Activated T-helper 9 cell treated with anti-CD3 and anti-CD28 coated beads, Interleukin-2, amount 50 U/mL, for 16 hours (primary cell): Measurements from ENCODE around the gene DNAJB8.

ENCODE experiments used
- DNase-seq: peaks from one replicate; pipeline ENCODE4 v3.0.0-alpha.2; 2020; ENCODE audit warnings: low read depth

DNAJB8 gene

DNA sequence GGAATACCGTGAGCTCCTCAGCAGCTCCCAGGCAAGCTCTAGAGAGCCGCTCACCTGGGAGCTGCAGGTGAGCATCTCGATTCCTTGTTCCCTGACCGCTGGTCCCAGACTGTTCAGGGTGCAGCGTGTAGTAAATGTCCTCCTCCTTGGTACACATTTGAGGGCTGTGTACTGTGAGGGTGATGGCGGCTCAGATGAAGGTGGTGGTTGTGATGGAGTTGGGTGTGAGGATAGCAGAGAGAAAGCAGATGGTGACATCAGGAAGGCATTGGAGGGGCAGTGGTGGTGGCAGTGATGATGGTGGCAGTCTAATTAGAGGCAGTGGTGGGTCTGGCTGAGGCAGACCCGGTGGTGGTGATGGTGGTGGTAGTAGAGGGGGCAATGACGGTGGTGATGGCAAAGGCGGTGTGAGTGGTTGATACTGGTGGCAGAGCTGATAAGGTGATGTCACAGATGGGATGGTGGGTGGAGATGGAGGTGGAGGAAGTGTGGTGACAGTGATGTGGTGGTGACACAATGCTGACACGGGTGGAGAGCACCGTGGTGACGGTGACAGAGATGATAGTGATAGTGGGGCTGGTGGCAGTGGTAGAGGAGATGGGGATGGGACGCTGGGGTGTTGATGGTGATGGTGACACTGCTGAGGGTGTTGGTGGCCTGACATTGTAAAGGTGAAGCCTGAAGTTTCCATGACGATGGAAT, at the start of gene DNAJB8:
Gene DNAJB8, minus strand, starts transcription at position 51 of the 702 bp plus-strand sequence. CDS start 3,645 bp downstream, outside the sequence.
- DNase-seq: no peak

DNA sequence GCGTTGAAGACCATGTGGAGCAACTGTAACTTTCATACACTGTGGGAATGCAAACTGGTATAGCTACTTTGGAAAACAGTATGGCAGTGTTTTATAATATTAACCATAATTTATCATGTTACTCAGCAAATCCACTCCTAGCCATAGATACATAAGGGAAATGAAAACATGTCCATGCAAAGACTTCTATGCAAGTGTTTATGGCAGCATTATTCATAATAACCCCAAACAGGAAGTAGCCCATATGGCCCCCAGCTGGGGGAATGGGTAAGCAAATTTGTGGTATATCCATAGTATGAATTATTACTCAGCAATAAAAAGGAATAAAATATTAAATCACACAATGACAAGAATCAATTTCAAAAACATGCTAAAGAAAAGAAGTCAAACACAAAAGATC, 49.3 kb upstream of the DNAJB8 start:
- no peak for DNase-seq

DNA sequence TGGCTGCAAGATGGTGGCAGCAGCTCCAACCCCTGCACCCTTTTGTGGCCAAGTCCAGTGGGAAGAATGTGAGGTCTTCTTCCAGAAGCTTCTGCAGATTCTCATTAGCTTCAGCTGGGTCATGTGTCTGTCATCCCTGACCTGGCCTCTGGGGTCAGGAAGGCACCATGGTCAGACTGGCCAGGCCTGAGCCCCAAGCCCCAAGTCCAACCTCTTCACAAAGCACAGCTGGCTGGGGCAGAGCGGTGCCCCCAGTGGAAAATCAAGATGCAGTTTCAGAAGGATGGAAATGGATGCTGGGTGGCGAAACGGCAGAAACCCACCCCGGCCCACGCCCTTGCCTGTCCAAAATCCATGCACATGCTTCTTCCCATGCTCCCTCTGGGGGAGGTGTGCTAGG, 42.2 kb upstream of the DNAJB8 start:
- no peak for DNase-seq

DNA sequence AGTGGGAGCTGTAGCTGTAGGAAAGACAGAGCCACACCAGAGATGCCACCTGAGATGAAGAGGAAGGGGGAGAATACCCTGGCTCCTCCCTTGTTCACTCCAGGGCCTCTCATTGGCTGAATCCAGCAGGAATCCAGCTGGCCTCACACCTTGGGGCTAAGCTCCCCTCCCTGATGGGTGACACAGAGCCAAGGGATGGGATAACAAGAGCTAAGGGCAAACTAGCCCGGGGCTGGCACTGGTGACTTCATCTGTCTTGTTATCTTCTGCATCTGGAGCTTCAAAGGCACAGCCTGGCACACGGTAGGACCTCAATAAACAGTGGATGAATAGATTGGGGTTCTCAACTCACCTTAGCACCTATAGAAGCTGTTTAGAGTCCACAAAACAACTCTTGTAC, 40.1 kb upstream of the DNAJB8 start:
- DNase-seq: no peak

DNA sequence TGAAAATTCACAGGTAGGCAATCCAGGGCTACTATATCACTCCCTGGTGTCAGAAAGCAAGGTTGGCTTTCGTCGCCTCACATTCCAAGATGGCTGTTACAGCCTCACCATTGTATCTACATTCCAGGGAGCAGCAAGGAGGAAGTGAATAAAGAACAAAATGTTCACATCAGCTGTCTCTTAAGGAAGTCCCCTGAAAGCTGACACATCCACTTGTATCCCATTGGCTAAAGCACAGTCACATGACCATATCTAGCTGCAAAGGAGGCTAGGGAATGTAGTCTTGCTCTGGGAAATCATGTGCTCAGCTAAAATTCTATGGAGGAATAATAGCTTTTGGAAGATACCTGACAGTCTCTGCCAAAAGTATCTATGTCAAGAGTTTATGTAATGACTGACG, 39.1 kb upstream of the DNAJB8 start:
- no peak for DNase-seq

DNA sequence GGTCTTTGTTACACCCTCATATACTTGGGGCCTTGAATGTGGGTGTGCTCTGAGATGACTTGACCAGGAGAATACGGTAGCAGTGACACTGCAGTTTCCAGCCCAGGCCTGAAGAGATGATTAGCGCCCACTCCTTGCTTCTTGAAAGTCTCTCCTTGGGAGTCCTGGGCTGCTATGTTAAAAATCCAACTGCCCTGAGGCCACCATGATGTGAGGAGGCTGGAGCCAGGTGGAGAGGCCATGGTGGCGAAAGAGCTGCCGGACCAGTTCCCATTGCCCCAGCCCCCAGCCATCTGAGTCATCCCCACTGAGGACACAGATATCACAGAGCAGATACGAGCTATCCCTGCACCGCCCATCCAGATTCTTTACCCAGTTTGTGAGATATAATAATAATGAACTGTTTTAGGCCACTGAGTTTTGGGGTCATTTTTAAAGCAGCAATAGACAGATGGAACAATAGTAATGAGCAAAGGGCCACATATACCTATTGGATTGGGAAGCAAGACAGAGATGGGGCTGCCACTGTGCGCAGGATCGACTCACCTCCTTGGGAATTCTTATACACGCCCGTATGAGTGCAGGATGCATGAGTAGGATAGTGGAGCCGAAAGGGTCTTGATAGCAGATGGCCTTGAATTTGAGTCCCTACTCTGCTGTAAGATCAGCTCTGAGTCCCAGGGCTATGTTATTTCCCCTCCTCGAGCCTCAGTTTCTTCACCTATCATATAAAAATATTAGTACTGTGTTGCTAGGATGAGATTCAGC, 38.5 kb upstream of the DNAJB8 start:
- DNase-seq: no peak

DNA sequence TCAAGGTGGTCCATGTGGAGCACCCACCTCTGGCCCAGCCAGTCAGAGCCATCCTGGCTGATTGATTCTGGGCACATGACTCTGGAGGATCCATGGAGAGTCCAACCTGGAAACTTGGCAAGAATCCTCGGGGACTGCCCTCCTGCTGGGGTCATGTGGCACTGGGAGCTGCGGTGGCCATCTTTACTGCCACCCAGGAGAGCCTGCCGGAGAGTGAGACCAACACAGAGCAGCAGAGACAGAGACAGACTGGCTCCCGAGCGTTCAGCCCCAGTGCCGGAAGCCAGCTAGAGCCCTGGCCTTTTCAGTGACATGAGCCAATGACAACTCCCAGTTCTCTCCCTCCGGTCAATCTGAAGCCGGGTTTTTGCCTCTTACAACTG, 37.8 kb upstream of the DNAJB8 start:
- no peak for DNase-seq

DNA sequence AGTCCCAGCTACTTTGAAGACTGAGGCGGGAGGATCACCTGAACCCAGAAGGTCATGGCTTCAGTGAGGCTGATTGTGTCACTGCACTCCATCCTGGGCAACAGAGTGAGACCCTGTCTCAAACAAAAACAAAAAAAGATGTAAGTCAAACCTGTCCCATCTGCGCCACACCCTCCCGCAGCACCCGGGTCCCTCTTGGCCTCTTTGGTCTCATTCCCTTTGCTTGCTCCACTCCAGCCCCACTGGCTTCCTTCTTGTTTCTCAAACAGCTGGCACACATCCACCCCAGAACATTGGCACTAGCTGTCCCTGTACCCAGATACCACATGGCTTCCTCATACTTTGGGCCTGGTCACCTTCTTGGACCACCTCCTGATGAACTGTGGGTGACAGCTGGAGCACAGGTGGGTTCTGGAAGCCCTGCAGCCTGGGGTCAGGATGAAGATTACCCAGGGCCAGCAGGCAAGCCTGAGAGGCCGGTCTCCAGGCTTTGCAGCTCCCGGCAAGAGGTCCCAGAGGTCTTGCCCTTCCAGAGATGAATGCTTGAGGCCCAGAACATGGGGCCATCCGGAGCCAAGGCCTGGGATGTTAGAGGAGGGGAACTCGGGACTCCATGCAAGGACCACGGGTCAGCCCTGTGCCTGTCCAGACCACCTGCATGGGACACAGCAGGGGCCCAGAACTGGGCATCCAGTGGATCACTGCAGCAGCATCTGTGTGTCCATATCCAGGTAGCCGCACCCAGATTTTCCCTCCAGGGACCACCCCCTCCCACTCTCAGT, 37.3 kb upstream of the DNAJB8 start:
- DNase-seq: no peak

DNA sequence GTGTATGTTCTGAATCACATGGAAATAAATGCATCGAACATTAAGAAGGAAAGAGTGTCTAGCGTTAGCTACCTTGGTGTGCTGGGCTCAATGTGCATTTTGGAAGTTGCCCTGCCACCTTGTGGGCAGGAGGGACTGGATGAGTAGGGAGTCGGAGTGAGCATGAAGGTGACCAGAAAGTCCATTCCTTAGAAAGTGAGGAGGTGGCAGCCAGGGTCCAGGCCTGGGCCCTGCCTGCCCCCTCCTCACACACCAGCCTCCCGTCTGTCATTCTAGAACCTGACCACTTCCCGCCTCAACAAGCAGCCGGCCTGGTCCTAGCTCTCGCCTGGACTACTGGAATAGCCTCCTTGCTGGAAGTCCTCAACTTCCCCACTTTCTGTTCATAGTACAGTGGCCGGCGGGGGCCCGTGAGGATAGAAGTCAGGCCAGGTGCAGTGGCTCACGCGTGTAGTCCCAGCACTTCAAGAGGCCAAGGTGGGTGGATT, 36.5 kb upstream of the DNAJB8 start:
- DNase-seq: no peak

DNA sequence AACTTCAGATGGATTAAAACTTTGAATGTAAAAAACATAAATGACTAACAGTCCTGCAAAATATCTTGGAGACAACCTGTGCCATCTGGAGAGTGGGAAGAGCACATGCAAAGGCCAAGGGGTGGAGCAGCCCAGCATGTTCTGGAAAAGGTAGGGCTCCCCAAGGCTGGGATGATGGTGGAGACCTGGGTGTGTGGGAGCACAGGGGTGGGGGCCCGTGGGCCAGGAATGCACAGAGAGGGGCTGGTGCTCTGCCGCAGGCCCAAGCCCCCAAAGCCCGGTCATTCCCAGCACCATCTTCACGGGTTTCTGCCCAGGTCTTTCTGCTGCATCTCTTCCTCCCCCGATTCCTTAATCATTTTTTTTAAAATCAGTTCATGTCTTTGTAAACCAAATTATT, 36.0 kb upstream of the DNAJB8 start:
- DNase-seq: no peak

DNA sequence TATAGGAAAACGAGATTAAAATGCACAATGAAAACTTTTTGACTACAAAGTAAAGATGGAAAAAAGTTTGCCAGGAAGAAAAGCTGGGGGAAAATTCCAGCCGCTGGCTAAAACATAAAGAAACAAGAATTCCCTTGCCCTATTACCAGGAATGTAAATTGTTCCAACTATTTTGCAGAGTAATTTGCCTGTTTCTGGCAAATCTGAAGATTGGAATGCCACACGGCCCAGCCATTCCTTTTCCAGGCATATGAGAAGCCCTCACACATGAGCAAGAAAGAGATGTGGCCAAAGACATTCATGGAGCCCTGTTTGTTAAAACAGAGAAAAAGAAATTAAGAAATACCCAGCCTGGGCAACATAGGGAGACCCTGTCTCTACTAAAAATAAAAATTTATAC, 34.7 kb upstream of the DNAJB8 start:
- DNase-seq: no peak

DNA sequence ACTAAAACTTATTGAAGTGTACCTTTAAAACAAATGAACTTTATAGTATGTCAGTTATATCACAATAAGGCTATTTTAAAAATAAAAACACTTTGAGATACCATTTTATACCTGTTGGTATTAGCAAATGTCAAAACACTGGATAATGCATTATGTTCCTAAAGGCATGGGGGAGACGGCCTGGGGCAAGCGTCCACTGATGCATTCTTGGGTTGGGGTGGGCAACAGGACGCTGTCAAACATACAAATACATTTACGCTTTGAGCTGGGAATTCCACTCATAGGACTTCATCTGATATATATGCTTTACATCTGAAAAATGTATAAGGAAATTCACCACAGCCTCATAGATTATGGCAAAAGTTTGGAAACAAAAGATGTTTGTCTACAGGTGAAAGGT, 33.9 kb upstream of the DNAJB8 start:
- DNase-seq: no peak

DNA sequence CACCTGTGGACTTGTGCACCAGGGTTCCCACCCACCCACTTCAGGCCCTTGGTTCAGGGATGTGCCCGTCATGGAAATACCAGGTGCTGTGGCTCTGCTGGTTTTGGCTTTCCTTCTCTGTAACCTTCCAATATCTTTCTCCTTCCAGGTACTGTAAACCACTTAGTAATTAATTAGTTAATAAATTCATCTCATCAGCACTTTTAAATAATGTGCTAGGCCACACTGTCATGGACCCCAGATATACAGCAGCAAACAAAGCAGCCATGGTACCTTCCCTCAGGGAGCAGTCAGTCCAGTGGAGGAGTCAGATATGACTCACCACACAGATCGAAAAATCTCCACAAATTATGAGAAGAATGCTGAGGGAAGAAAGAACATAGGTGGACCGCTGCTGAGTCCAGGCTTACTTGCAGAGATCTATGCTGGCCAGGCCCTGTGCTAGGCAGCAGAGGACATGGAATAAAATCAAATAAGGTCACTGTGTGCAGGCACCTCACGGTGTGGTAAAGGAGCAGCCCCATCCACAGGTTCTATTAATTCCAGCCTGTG, 33.1 kb upstream of the DNAJB8 start:
- no peak for DNase-seq

DNA sequence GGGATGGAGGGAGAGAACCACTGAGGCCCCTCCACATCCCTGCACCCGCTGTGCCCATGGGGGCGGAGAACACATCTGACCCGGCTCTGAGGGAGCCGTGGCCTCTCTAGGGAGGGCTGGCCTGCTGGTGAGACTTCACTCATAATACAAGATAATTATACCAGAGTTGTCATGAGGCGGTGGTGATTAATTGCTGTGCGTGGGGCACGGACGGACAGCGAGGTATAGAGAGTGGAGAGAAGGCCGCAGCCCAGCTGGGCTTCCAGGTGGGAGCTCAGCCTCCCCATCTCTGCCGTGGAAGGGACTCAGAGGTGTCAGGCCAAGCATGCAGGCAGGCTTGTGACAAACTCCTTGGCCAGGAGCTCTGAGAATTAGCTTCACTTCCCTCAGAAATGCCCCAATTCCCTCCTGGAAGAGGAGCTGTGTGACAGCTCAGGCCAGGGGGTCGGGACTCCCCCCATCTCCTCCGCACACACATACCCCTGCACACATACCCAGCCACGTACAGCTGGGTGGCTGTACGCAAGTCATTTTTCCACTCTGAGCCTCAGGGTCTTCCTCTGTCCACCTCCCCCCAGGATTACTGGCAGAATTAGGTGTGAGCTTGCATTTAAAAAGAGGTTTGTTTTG, 32.3 kb upstream of the DNAJB8 start:
- DNase-seq: no peak

DNA sequence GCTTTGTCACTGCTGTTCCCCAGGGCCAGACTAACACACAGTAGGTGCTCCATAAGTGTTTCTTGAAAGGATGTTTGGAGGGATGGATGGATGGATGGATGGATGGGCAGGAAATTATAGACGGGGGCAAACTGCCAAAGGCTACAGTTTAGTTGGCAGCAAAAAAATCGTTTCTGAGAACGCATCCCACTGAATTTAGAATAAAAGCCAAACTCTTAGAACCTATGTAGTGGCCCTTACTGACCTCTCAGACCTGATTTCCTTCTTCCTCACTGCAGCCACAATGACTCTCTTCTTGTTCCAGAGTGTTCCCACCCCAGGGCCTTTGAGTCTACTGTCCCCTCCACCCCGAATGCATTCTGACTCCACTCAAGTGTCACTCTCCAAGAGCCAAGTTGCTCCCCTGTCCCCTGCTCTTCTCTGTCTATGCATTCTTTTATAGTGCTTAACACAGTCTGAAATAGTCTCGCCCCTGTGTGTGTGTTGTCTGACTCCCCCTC, 31.5 kb upstream of the DNAJB8 start:
- no peak for DNase-seq

DNA sequence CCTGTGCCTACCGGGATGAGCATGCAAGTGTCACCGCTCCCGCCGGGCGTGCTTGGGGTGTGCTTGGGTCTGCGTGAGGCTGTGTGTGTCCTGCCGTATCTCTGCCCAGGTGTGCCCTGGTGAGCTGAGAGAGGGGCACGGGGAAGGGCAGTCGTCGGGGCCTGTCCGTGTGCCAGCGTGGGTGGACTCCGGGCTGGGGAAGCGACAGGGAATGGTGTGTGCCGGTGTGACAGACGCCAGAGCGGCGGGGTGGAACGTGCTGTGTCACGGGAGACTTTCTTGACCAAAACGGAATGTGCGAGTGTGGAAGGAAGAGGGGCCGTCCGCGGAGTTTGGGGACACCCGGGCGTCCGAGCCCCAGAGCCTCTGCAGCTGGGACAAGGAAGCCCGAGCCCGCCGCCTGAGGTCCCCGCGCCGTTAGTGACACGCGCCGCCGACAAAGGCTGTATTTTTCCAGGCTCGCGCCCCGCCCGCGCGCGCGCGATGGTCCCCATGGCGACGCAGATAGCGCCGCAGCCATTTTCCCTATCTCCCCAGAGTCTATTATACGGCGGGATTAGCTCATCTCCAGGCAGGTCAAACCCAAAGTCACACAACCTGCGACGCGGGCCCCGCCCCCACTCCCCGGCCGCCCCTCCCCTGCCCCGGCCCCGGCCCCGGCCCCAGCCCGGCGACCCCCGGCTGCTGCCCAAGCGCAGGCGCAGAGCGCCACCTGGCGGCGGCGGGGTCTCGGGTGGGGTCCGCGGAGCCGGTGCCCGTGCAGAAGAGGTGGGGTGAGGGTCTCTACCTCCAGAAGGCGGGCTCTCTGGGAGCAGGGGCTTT, 30.8 kb upstream of the DNAJB8 start:
- peak; percentile 48 for DNase-seq

DNA sequence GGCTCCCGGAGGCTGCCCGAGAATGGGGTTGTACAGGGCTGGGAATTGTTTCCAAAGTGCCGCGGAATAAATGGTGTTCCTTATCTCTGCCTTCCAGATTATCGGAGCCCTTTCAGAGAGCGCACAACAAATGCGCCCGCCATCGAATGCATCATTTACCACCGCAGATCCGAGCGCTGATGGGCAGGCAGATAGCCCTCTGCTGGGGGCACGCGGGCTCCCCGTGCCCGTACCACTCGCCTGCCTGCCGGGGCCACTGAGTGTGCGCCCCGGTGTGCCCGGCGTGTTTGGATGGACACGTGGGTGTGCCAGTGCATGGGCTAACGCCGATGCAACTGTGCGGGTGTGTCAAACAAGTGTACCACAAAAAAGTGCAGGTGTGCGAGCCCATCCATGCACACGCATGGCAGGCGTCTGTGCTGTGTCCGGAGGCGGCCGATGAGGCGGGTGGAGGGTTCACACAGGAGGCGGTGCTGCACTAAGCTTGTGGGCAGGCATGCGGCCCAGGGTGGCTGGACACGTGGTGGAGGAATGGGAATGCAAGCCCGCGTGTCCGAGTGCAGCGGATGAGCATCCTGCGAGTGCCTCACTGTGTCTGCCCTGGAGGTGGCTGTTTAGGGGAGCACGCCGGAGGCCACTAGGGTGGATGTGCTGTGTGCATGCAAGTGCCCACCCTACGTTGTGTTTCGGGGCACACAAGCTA, 30.1 kb upstream of the DNAJB8 start:
- no peak for DNase-seq

DNA sequence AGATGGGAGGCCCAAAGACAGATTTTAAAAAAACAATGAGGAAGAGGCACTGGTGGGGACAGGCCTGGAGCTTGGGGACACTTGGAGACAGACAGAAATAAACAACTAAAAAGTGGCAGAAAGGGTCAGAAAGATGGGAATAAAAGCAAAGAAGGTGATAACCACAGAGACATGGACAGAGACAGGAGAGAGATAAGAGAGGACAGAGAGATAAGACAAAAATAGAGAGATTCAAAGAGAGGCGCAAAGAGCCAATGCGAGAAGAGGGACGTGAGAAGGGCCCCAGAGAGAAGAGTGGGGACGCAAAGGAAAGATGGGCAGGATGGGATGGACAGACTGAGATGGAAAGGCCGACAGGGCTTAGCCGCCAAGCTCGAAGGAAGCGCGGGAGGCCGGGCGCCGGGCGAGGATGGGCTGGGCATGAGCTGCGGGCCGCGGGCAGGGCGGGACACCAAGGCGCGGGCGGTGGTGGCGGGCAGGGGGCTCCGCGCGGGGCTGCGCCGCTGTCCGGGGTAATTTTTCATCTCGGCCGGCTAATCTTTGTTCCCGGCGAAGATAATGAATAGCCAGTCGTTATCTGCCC, 29.4 kb upstream of the DNAJB8 start:
- no peak for DNase-seq

DNA sequence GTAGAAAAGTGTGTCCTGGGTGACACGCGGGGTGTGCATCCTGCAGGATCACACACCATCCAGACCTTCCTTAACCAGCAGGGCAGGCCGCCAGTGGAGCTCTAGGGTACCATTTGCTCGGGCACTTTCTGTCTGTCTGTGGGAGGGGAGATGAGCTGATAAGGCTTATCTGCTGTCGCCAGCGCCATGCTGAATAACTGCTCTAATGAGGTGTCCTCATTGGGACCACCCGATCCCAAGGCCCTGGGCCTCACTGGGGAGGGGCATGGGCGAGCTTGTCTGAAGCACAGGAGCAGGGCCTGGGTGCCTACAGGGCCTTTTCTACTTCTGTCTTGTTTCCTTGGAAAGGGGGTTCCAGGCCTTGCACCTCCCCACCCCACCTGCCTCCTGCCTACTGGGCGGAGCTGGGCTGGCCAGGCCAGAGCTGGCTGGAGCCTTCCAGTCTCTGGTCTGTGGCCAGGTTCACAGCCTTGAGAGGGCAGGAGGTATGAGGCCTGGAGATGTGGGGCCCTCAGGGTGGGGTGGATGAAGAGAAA, 28.8 kb upstream of the DNAJB8 start:
- DNase-seq: no peak

DNA sequence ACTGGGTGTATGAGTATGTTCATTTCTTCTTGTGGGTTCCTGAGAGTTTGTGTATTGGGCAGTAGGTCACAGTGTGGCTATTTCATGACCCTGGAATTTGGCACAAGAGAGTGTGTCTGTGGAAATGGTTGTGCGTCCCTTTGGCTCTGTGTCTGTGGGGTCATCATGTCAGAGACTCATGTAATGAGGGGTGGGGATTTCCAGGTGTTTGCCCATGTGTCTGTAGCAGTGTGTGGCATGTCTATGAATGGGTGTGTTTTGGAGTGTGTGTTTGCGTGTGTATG, 27.6 kb upstream of the DNAJB8 start:
- DNase-seq: no peak
